HepG2 (cell line): Measurements from ENCODE around the gene PSMB11. TPM values are rescaled to one million over a fixed set of nuclear protein-coding genes. Genes with fewer than 3 reads are reported as not detected.

ENCODE experiments used
- EEA1 ChIP-seq: sonication (generic); formaldehyde crosslinking; IDR thresholded peaks from 2 replicates; pipeline ENCODE4 v1.5.1; 2020; ENCODE audit warnings: mild to moderate bottlenecking, missing genetic modification reagents, borderline replicate concordance
- GFI1 ChIP-seq: sonication (generic); formaldehyde crosslinking; IDR thresholded peaks from 2 replicates; pipeline ENCODE4 v1.5.0; 2020; ENCODE audit warnings: missing genetic modification reagents, mild to moderate bottlenecking, borderline replicate concordance
- HNF1A ChIP-seq, 2 experiments: sonication (generic) in 1 of 2; formaldehyde crosslinking in 1 of 2; IDR thresholded peaks; 2 replicates each; pipeline versions ENCODE4 v1.4.0 to v1.6.1; 2016 to 2020; ENCODE audit warnings: borderline replicate concordance in 1 of 2, low read depth in 1 of 2, mild to moderate bottlenecking in 1 of 2, missing genetic modification reagents in 1 of 2
- MTF1 ChIP-seq: sonication (generic); formaldehyde crosslinking; IDR thresholded peaks from 2 replicates; pipeline ENCODE4 v1.5.0; 2020; ENCODE audit warnings: missing genetic modification reagents
- REPIN1 ChIP-seq: sonication (generic); formaldehyde crosslinking; IDR thresholded peaks from 2 replicates; pipeline ENCODE4 v1.8.0; 2022; ENCODE audit warnings: missing genetic modification reagents, low read depth, mild to moderate bottlenecking, borderline replicate concordance
- RNF219 ChIP-seq: sonication (generic); formaldehyde crosslinking; IDR thresholded peaks from 2 replicates; pipeline ENCODE4 v1.5.0; 2020; ENCODE audit warnings: mild to moderate bottlenecking, missing genetic modification reagents
- SOX6 ChIP-seq, 2 experiments: fragments of 450-650 bp in 1 of 2; sonication (generic) in 1 of 2; formaldehyde crosslinking in 1 of 2; IDR thresholded peaks; 2 replicates each; pipeline versions ENCODE4 v1.4.0 to v1.6.1; 2017 to 2020; ENCODE audit warnings: antibody characterized with exemption in 1 of 2, mild to moderate bottlenecking in 1 of 2, missing genetic modification reagents in 1 of 2
- TGIF2 ChIP-seq: IDR thresholded peaks from 2 replicates; pipeline ENCODE4 v1.6.1; 2016; ENCODE audit warnings: control low read depth, missing compliant biosample characterization
- ZNF407 ChIP-seq: sonication (generic); formaldehyde crosslinking; IDR thresholded peaks from one replicate; pipeline ENCODE4 v1.5.1; 2020; ENCODE audit warnings: mild to moderate bottlenecking, missing genetic modification reagents; ENCODE audit errors: not compliant biosample characterization
- ZNF713 ChIP-seq: sonication (generic); formaldehyde crosslinking; IDR thresholded peaks from 2 replicates; pipeline ENCODE4 v1.4.0; 2020; ENCODE audit warnings: mild to moderate bottlenecking, missing genetic modification reagents
- polyA plus RNA-seq, 8 experiments: library from polyadenylated mRNA; depleted of rRNA in 3 of 8; stranded (reverse) in 7 of 8; unstranded in 1 of 8; fragments of >200 nt; fragmentation: Illumina TruSeq in 4 of 8; extraction: Trizol in 4 of 8; gene quantifications; 2 replicates each; pipeline versions ENCODE4 v1.2.1 to v1.2.3, GENCODE V29; 2011 to 2016; ENCODE audit warnings: low read depth in 4 of 8, missing spikeins in 1 of 8, mixed read lengths in 1 of 8; ENCODE audit not compliant: insufficient read depth in 1 of 8
- total RNA-seq, 5 experiments: library from RNA; depleted of rRNA; stranded (reverse); fragments of >200 nt; fragmentation: Illumina TruSeq; extraction: Trizol; gene quantifications; 2 replicates each; pipeline ENCODE4 v1.2.3, GENCODE V29; 2016; ENCODE audit warnings: low read depth in 1 of 5

PSMB11 gene
- total and polyA plus RNA-seq, 2 of the 13 experiments (the other 11 are each of a cell fraction or from before 2014, with no cell fraction given), result not detected

GRCh38 chr14:23057757-23058653 is 16.0 kb downstream of the PSMB11 start (continued):
- TF ChIP-seq ZNF407 (CRISPR knock-in tag) (peak; percentile 89), SOX6 (IDR thresholded peaks at IDR 0.05) (no peak), SOX6 (CRISPR knock-in tag; IDR thresholded peaks at IDR 0.05) (peak; percentile 80; the same call in 1 of the 2 replicates), HNF1A (IDR thresholded peaks at IDR 0.05; ENCODE audit: low read depth) (no peak), HNF1A (CRISPR knock-in tag; IDR thresholded peaks at IDR 0.05; ENCODE audit: borderline replicate concordance) (peak; percentile 83; the same call in 1 of the 2 replicates), TGIF2 (CRISPR knock-in tag) (no peak), RNF219 (no peak), ZNF713 (peak; percentile 86; the same call in 1 of the 2 replicates), REPIN1 (CRISPR knock-in tag) (peak; percentile 93; the same call in 1 of the 2 replicates), EEA1 (peak; percentile 37; the same call in 1 of the 2 replicates), GFI1 (CRISPR knock-in tag) (peak; percentile 80; the same call in 1 of the 2 replicates), MTF1 (CRISPR knock-in tag) (no peak)
